ENCODE data around the gene INO80D. TPM values are rescaled to one million over a fixed set of nuclear protein-coding genes. Genes with fewer than 3 reads are reported as not detected.

Gene INO80D
- total RNA-seq, 1 experiment from 2014 or later = 14.4 TPM

DNA sequence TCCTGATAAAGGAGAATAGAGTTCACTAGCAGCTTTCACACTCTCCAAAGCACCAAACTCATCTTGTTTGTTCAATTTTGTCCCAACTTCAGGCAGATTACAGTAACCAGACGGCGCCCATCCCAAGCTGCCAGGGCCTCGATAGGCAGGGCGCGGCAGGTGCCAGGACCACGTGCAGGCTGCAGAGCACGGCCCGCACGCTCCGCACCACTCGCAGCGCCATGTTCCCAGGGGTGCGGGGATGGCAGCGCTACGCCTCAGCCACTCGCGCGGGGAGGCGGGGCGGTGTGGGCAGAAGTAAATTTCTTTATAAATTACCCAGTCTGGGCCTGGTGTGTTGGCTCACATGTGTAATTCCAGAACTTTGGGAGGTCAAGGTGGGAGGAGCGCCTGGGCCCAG lies 30.3 kb upstream of the INO80D start (continued):
- TF ChIP-seq, protein P1, sequence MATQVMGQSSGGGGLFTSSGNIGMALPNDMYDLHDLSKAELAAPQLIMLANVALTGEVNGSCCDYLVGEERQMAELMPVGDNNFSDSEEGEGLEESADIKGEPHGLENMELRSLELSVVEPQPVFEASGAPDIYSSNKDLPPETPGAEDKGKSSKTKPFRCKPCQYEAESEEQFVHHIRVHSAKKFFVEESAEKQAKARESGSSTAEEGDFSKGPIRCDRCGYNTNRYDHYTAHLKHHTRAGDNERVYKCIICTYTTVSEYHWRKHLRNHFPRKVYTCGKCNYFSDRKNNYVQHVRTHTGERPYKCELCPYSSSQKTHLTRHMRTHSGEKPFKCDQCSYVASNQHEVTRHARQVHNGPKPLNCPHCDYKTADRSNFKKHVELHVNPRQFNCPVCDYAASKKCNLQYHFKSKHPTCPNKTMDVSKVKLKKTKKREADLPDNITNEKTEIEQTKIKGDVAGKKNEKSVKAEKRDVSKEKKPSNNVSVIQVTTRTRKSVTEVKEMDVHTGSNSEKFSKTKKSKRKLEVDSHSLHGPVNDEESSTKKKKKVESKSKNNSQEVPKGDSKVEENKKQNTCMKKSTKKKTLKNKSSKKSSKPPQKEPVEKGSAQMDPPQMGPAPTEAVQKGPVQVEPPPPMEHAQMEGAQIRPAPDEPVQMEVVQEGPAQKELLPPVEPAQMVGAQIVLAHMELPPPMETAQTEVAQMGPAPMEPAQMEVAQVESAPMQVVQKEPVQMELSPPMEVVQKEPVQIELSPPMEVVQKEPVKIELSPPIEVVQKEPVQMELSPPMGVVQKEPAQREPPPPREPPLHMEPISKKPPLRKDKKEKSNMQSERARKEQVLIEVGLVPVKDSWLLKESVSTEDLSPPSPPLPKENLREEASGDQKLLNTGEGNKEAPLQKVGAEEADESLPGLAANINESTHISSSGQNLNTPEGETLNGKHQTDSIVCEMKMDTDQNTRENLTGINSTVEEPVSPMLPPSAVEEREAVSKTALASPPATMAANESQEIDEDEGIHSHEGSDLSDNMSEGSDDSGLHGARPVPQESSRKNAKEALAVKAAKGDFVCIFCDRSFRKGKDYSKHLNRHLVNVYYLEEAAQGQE (IDR thresholded peaks at IDR 0.05; ENCODE audit: low read depth) = no peak
- TF ChIP-seq, protein P2, sequence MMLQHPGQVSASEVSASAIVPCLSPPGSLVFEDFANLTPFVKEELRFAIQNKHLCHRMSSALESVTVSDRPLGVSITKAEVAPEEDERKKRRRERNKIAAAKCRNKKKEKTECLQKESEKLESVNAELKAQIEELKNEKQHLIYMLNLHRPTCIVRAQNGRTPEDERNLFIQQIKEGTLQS (IDR thresholded peaks at IDR 0.05) = no peak

GRCh38 chr2:206115026-206115578 lies 29.1 kb upstream of the INO80D start:
- Histone ChIP-seq H3K27ac (ENCODE audit: low read depth, low read length) (no peak overlapping the region), H3K4me2 (ENCODE audit: low read length) (no peak overlapping the region), H3K9me3 (ENCODE audit: control insufficient read depth in 1 of 2, insufficient read depth in 1 of 2, low read depth in 1 of 2, low read length in 2 of 2) (no peaks in the 10 kb centered on the region), H3K9me2 (ENCODE audit: insufficient read depth) (no peaks in the 10 kb centered on the region), H3K79me2 (ENCODE audit: insufficient read depth, low read length) (no peaks in the 10 kb centered on the region), H2AFZ (ENCODE audit: low read depth, low read length, poor library complexity, severe bottlenecking) (no peak overlapping the region), H3K36me3 (ENCODE audit: control insufficient read depth in 1 of 2, insufficient read depth in 2 of 2, low read length in 2 of 2) (no peaks in the 10 kb centered on the region), H4K20me1 (ENCODE audit: insufficient read depth) (peaks cover 3% of the 10 kb centered on the region; the same call in 1 of the 2 replicates), H3K4me1 (ENCODE audit: control insufficient read depth in 1 of 2, insufficient read depth in 2 of 2, low read length in 2 of 2) (no peaks in the 10 kb centered on the region), H3K4me3 (replicated peaks in 1 of 2; ENCODE audit: low read depth in 1 of 2, low read length in 2 of 2) (no peak overlapping the region), H3K27me3 (ENCODE audit: insufficient read depth, low read length) (no peaks in the 10 kb centered on the region), H3K9ac (ENCODE audit: low read length) (no peak overlapping the region)
- ChIA-PET RAD21 (ENCODE audit: low non-redundant PET in 1 of 2, low total read pairs in 2 of 2, uncharacterized antibody in 2 of 2, unreplicated experiment in 2 of 2) (no interaction called here), POLR2A (no interaction called here), CTCF (no interaction called here)
- BruUV-seq (replicated peaks) = no TSS peak
- no peak for DNase-seq (ENCODE audit: low read depth, low spot score)
- TF ChIP-seq ZFX (IDR thresholded peaks at IDR 0.05) (no peak), SRF (IDR thresholded peaks at IDR 0.05; ENCODE audit: low read depth) (no peak), MAX (IDR thresholded peaks at IDR 0.05) (no peak), SIN3A (IDR thresholded peaks at IDR 0.05; ENCODE audit: low read depth) (no peak), POLR2AphosphoS5 (IDR thresholded peaks at IDR 0.05; ENCODE audit: low read depth, low read length) (no peak), CEBPB (IDR thresholded peaks at IDR 0.05; ENCODE audit: low read depth) (no peak), POLR2A (IDR thresholded peaks at IDR 0.05; ENCODE audit: borderline replicate concordance, extremely low read depth, insufficient read depth, insufficient read length) (no peak)
- TF ChIP-seq, protein P3, sequence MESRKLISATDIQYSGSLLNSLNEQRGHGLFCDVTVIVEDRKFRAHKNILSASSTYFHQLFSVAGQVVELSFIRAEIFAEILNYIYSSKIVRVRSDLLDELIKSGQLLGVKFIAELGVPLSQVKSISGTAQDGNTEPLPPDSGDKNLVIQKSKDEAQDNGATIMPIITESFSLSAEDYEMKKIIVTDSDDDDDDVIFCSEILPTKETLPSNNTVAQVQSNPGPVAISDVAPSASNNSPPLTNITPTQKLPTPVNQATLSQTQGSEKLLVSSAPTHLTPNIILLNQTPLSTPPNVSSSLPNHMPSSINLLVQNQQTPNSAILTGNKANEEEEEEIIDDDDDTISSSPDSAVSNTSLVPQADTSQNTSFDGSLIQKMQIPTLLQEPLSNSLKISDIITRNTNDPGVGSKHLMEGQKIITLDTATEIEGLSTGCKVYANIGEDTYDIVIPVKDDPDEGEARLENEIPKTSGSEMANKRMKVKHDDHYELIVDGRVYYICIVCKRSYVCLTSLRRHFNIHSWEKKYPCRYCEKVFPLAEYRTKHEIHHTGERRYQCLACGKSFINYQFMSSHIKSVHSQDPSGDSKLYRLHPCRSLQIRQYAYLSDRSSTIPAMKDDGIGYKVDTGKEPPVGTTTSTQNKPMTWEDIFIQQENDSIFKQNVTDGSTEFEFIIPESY (IDR thresholded peaks at IDR 0.05; ENCODE audit: extremely low read depth, insufficient replicate concordance, low read length) = no peak
- intact Hi-C loops (cut with micrococcal nuclease) = no loop called here
- ATAC-seq = no peak

Measured in HCT116 (cell line).